ENCODE results near the gene CALY. TPM values are rescaled to one million over a fixed set of nuclear protein-coding genes. Genes with fewer than 3 reads are reported as not detected.

CALY gene
- total RNA-seq, 1 experiment from 2014 or later, result not detected

DNA sequence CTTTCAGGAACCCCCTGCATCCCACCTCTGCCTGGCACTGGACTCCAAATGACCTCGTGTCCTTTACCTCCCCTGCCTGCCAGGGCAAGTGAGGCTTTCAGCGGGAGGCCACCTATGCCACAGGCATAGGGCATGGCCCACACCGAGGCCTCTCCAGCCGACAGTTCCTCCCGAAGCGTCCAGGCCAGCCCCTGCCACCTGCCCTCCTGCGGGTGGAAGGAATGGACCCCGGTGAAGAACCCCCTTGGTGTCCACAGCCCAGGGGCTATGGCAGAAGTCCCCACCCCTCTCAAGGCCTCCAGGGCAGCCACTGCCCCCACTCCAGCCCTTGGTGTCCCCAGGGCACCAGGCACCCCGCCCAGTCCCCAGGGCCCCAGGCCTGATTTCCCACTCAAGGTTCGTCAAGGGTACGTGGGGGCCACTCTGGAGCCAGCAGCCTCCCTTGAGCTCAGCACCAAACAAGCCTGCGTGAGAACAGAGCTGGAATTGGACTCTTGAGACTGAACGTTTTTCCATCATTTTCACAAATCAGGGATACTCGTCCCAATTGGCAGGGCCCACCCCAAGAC lies 18.1 kb upstream of the CALY start:
- BruUV-seq (replicated peaks), result no TSS peak
- H3K36me3 Mint-ChIP-seq (ENCODE audit: insufficient read depth, unreplicated experiment), result peaks cover 26% of the 10 kb centered on the region
- H3K9me3 Mint-ChIP-seq (ENCODE audit: unreplicated experiment), result no peaks in the 10 kb centered on the region
- ChIA-PET CTCF (no interaction called here), POLR2A (interaction anchor here (0.6 kb wide), 1 partner anchor 101 kb away, joined by 4 read pairs; no protein-coding TSS in a partner anchor)
- H3K36me3 ChIP-seq (ENCODE audit: control insufficient read depth, insufficient read depth, low read length), result 0 out of 2 replicates have a peak, but pooled peaks cover 5% of the 10 kb centered on the region
- DNase-seq, result no peak
- no peak overlapping the region for H3K4me3 ChIP-seq (ENCODE audit: low read depth, low read length)
- H3K4me3 Mint-ChIP-seq (ENCODE audit: unreplicated experiment), result no peak overlapping the region
- H3K27ac Mint-ChIP-seq (ENCODE audit: unreplicated experiment), result no peak overlapping the region
- H3K4me1 Mint-ChIP-seq (ENCODE audit: low read depth, unreplicated experiment), result peaks cover 3% of the 10 kb centered on the region
- H3K27me3 ChIP-seq (replicated peaks; ENCODE audit: control insufficient read depth, insufficient read depth, low read length), result no peaks in the 10 kb centered on the region
- no peaks in the 10 kb centered on the region for H3K9me3 ChIP-seq
- no peaks in the 10 kb centered on the region for H3K27me3 Mint-ChIP-seq (ENCODE audit: insufficient read depth, unreplicated experiment)
- intact Hi-C loops (cut with micrococcal nuclease; ENCODE audit: unreplicated experiment), result no loop called here
- TF ChIP-seq, protein P1, sequence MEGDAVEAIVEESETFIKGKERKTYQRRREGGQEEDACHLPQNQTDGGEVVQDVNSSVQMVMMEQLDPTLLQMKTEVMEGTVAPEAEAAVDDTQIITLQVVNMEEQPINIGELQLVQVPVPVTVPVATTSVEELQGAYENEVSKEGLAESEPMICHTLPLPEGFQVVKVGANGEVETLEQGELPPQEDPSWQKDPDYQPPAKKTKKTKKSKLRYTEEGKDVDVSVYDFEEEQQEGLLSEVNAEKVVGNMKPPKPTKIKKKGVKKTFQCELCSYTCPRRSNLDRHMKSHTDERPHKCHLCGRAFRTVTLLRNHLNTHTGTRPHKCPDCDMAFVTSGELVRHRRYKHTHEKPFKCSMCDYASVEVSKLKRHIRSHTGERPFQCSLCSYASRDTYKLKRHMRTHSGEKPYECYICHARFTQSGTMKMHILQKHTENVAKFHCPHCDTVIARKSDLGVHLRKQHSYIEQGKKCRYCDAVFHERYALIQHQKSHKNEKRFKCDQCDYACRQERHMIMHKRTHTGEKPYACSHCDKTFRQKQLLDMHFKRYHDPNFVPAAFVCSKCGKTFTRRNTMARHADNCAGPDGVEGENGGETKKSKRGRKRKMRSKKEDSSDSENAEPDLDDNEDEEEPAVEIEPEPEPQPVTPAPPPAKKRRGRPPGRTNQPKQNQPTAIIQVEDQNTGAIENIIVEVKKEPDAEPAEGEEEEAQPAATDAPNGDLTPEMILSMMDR (IDR thresholded peaks at IDR 0.05; ENCODE audit: insufficient read depth in 1 of 2, low read depth in 1 of 2, low read length in 1 of 2, severe bottlenecking in 1 of 2, unreplicated experiment in 1 of 2), result no peak
- H3K4me1 ChIP-seq, result peaks cover 41% of the 10 kb centered on the region

DNA sequence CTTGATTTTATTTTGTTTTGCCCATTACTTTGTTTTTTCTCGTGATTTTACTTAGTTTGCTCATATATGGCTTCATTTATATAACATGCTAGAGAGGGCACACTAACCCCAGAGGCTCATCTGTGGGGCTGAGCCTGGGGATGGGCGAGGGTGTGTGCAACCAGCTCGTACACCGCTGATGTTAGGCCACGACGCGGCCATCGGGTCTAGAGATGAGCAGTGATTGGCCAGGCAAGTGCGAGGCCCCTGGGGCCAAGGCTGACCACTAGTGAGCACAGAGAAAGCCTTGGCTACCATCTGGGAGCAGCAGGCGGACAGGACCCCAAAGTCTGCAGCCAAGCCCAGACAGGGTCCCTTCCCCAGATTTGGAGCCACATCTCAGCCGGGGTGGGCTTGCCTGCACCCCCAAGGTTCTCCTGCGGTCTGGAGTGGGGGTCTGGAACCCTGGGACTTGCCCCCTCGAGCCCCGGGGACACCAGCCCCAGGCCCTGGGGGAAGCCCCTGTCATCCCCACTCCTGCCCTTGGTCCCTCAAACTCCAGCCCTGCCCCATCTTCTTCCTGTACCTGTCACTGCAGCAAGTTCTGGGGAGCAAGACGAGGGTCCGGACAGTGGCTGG lies 17.4 kb upstream of the CALY start:
- intact Hi-C loops (cut with micrococcal nuclease; ENCODE audit: unreplicated experiment), result no loop called here

More for the DNA sequence above, 17.4 kb upstream of the CALY start:
- H3K4me1 ChIP-seq, result peaks cover 41% of the 10 kb centered on the region
- no TSS peak for BruUV-seq (replicated peaks)
- 0 out of 2 replicates have a peak, but pooled peaks cover 5% of the 10 kb centered on the region for H3K36me3 ChIP-seq (ENCODE audit: control insufficient read depth, insufficient read depth, low read length)
- POLR2A ChIA-PET, result interaction anchor here (0.5 kb wide), 1 partner anchor 20 kb away, joined by 5 read pairs; no protein-coding TSS in a partner anchor
- TF ChIP-seq, protein P1 (IDR thresholded peaks at IDR 0.05; ENCODE audit: insufficient read depth in 1 of 2, low read depth in 1 of 2, low read length in 1 of 2, severe bottlenecking in 1 of 2, unreplicated experiment in 1 of 2), result no peak
- no peak overlapping the region for H3K27ac Mint-ChIP-seq (ENCODE audit: unreplicated experiment)
- no peak for DNase-seq
- no peaks in the 10 kb centered on the region for H3K27me3 Mint-ChIP-seq (ENCODE audit: insufficient read depth, unreplicated experiment)
- H3K9me3 Mint-ChIP-seq (ENCODE audit: unreplicated experiment), result no peaks in the 10 kb centered on the region
- no peaks in the 10 kb centered on the region for H3K27me3 ChIP-seq (replicated peaks; ENCODE audit: control insufficient read depth, insufficient read depth, low read length)
- CTCF ChIA-PET, result interaction anchor here (0.9 to 1.7 kb wide), 2 partner anchors 24 to 66 kb away, joined by 3 to 11 read pairs; no protein-coding TSS in a partner anchor
- H3K4me1 Mint-ChIP-seq (ENCODE audit: low read depth, unreplicated experiment), result peaks cover 4% of the 10 kb centered on the region
- H3K4me3 ChIP-seq (ENCODE audit: low read depth, low read length), result no peak overlapping the region
- H3K36me3 Mint-ChIP-seq (ENCODE audit: insufficient read depth, unreplicated experiment), result peaks cover 28% of the 10 kb centered on the region
- no peak overlapping the region for H3K4me3 Mint-ChIP-seq (ENCODE audit: unreplicated experiment)
- no peaks in the 10 kb centered on the region for H3K9me3 ChIP-seq

All from Caco-2 (cell line).